BJ (cell line): ENCODE data around the gene SFXN5. TPM values are rescaled to one million over a fixed set of nuclear protein-coding genes. Genes with fewer than 3 reads are reported as not detected.

ENCODE experiments used
- CTCF ChIA-PET: fragments of 350-600 bp; formaldehyde crosslinking; extraction: SDS; loops from one replicate; lab custom pipeline; 2021; ENCODE audit warnings: antibody characterized with exemption, inconsistent platforms; lab: Yijun Ruan, JAX
- POLR2A ChIA-PET: fragments of 300-600 bp; sonication (Branson Sonifier 250); formaldehyde crosslinking; extraction: SDS; loops from one replicate; lab custom pipeline; 2021; ENCODE audit warnings: antibody characterized with exemption; lab: Charles Lee
- DNase-seq: peaks from one replicate; pipeline ENCODE4 v3.0.0-alpha.2; 2011; ENCODE audit warnings: low read depth
- H3K27me3 ChIP-seq: 2 replicates; pipeline ENCODE4 v1.6.0; 2011; ENCODE audit warnings: low read length; ENCODE audit not compliant: control insufficient read depth, insufficient read depth
- H3K36me3 ChIP-seq: 2 replicates; pipeline ENCODE4 v1.5.1; 2011; ENCODE audit warnings: low read length; ENCODE audit not compliant: control insufficient read depth, insufficient read depth
- H3K4me3 ChIP-seq: 2 replicates; pipeline ENCODE4 v1.5.1; 2011; ENCODE audit warnings: low read depth, mild to moderate bottlenecking, control low read depth, low read length
- CTCF ChIP-seq: IDR thresholded peaks from 2 replicates; pipeline ENCODE4 v1.5.1; 2011; ENCODE audit warnings: low read depth, mild to moderate bottlenecking, control low read depth, inconsistent platforms, low read length, moderate library complexity; ENCODE audit not compliant: insufficient read depth
- polyA plus RNA-seq: library from polyadenylated mRNA; depleted of rRNA; stranded (reverse); fragments of >200 nt; gene quantifications from 2 replicates; pipeline ENCODE4 v1.2.3, GENCODE V29; 2011

SFXN5 gene
- polyA plus RNA-seq, 1 experiment = 11.5 TPM

GRCh38 chr2:73063909-73064875 lies 7.3 kb downstream of the SFXN5 start:
- H3K36me3 ChIP-seq = no peaks in the 10 kb centered on the region
- ChIA-PET POLR2A (interaction anchor here (0.5 kb wide), 1 partner anchor 224 kb away, joined by 3 read pairs; no protein-coding TSS in a partner anchor), CTCF (interaction anchor here (0.6 to 3.4 kb wide), 5 partner anchors 34 to 180 kb away, joined by 3 to 12 read pairs (median 7); no protein-coding TSS in a partner anchor)
- TF ChIP-seq CTCF = no peak
- H3K27me3 ChIP-seq = no peaks in the 10 kb centered on the region
- peak; percentile 34 for DNase-seq
- no peak overlapping the region for H3K4me3 ChIP-seq

- CTCF ChIA-PET = interaction anchor here (0.6 to 3.4 kb wide), 5 partner anchors 33 to 181 kb away, joined by 3 to 12 read pairs (median 7); no protein-coding TSS in a partner anchor
- no peak for TF ChIP-seq CTCF
These were observed 8.0 kb downstream of the SFXN5 start for GRCh38 chr2:73063472-73063871.

GRCh38 chr2:73059106-73059505 lies 12.4 kb downstream of the SFXN5 start:
- Histone ChIP-seq H3K36me3 (peaks cover 5% of the 10 kb centered on the region), H3K4me3 (no peak overlapping the region), H3K27me3 (no peaks in the 10 kb centered on the region)
- TF ChIP-seq CTCF = no peak
- CTCF ChIA-PET = interaction anchor here (0.5 to 0.7 kb wide), 2 partner anchors 28 to 172 kb away, joined by 3 read pairs; partner anchors contain the start of gene SPR
- no peak for DNase-seq
- POLR2A ChIA-PET = no interaction called here

More at GRCh38 chr2:73063472-73063871, 8.0 kb downstream of the SFXN5 start:
- DNase-seq = no peak
- POLR2A ChIA-PET = interaction anchor here (0.5 kb wide), 1 partner anchor 223 kb away, joined by 3 read pairs; no protein-coding TSS in a partner anchor
- Histone ChIP-seq H3K36me3 (no peaks in the 10 kb centered on the region), H3K27me3 (no peaks in the 10 kb centered on the region), H3K4me3 (no peak overlapping the region)

GRCh38 chr2:73054980-73055379 lies 16.5 kb downstream of the SFXN5 start:
- H3K4me3 ChIP-seq = no peak overlapping the region
- CTCF ChIA-PET = no interaction called here
- no peak for DNase-seq
- peaks cover 5% of the 10 kb centered on the region for H3K36me3 ChIP-seq
- POLR2A ChIA-PET = no interaction called here
- no peak for TF ChIP-seq CTCF
- no peaks in the 10 kb centered on the region for H3K27me3 ChIP-seq
